ENCODE data around the gene PLXNB1.
"Not testable (repeated sequence)": the region's sequence is repeated elsewhere in the genome, so short reads cannot be mapped to it uniquely, and the experiment has no call there.

The PLXNB1 gene, protein sequence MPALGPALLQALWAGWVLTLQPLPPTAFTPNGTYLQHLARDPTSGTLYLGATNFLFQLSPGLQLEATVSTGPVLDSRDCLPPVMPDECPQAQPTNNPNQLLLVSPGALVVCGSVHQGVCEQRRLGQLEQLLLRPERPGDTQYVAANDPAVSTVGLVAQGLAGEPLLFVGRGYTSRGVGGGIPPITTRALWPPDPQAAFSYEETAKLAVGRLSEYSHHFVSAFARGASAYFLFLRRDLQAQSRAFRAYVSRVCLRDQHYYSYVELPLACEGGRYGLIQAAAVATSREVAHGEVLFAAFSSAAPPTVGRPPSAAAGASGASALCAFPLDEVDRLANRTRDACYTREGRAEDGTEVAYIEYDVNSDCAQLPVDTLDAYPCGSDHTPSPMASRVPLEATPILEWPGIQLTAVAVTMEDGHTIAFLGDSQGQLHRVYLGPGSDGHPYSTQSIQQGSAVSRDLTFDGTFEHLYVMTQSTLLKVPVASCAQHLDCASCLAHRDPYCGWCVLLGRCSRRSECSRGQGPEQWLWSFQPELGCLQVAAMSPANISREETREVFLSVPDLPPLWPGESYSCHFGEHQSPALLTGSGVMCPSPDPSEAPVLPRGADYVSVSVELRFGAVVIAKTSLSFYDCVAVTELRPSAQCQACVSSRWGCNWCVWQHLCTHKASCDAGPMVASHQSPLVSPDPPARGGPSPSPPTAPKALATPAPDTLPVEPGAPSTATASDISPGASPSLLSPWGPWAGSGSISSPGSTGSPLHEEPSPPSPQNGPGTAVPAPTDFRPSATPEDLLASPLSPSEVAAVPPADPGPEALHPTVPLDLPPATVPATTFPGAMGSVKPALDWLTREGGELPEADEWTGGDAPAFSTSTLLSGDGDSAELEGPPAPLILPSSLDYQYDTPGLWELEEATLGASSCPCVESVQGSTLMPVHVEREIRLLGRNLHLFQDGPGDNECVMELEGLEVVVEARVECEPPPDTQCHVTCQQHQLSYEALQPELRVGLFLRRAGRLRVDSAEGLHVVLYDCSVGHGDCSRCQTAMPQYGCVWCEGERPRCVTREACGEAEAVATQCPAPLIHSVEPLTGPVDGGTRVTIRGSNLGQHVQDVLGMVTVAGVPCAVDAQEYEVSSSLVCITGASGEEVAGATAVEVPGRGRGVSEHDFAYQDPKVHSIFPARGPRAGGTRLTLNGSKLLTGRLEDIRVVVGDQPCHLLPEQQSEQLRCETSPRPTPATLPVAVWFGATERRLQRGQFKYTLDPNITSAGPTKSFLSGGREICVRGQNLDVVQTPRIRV (N-terminal part only)

DNA sequence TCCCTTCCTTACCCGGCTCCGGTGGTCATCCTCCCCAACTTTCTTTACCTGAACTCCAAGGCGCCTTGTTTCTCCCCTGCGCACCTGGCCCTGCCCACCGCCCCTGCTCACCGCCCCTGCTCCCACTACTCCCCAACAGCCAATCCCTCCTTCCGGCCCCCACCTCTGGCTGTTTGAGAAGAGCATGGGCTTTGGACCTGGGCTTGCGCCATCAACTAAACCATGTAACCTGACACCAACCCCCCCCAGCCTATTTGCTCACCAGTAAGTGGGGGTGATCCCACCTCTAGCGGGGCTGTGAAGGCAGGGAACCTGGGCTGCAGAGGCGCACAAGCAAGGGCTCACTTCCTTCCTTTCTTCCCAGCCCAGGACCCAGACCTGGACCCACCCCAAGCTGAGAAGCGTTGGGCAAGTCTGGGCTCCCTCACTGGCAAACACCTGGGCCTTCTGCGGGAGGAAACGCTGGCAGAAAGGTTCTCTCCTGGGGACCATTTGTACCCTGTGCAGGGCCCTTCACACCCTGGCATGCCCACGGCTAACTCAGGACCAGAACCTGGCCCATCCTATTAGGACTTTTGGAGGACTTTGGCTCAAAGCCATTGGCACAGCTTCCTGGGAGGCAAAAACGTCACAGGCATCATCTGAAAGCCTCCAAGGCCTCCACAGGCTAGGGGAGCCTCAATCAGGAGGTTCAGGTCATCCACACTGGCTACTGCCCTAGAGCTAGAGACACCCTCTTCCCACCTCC is at the start of gene PLXNB1:
Gene PLXNB1, minus strand, starts transcription at position 127 of the 748 bp plus-strand sequence. CDS start 5,475 bp downstream, outside the sequence.
- no peak for TF ChIP-seq POLR2A (IDR thresholded peaks at IDR 0.05; ENCODE audit: low read depth, low read length)
- FAIRE-seq = no peak
- no peak for DNase-seq (ENCODE audit: insufficient read length, low spot score)

DNA sequence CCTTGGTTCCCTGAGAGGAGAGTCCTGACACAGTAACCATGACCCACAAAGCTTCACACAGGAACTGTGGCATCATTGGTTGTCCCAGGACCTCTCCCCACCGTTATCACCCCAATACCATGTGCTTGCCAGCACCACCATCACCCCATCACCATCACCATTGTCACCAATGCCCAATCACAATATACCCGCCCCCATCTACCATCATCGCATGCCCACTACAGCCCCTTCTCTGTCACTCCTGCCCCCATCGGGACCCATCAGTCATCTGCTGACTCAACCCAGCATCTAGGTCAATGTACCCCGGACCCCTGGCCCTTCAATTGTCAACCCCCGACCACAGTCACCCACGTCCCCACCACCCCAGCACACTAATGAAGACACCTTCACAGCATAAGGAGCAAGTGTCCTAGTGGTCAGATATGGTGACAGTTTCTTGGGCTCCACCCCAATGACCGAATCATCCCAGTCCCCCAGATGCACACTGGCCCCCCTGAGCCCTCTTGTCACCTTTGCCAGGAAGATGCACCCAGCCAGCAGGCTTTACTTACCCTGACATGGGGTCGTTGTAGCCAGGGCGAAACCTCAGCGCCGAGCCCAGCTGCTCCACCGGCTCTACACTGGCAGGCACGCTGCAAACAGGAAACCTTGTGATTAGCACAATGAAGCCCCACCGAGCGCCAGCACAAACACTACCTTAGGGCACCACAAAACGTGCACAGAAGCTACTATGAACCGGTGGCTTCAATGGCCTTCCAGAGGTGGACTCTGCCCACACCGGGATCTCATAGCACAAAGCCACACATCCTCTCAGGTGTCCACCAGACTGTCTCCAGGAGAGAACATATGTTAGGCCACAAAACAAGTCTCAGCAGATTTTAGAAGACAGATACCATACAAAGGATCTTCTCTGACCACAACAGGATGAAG is 49.0 kb upstream of the PLXNB1 start:
- no peak for TF ChIP-seq POLR2A (IDR thresholded peaks at IDR 0.05; ENCODE audit: low read depth, low read length)
- DNase-seq (ENCODE audit: insufficient read length, low spot score) (no peak), FAIRE-seq (no peak)

DNA sequence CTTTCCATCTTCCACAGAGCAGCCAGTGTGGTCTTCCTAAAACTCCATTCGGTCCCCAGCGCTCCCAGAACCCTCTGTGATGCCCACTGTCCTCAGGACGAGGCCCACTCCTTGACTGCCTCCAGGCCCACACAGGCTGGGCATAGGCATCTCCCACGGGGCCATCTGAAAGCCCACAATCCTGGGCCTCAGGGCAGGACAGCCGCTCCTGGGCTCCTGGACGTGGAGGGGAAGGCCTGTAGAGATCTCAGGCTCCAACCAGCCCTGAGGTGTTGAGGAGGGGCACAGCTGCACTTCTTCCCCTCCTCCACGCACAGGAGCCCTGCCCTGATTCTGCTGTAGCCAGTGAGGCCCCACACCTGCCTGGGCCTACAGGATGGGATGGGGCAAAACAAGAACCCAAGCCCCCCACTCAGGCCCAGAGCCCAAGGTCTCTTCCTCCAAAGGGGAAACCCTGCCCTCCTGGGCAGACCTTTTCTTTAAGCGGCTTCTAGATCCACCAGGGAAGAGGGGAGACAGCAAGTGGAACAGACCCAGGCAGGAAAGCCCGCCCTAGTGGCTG is 48.2 kb upstream of the PLXNB1 start:
- no peak for FAIRE-seq
- no peak for TF ChIP-seq POLR2A (IDR thresholded peaks at IDR 0.05; ENCODE audit: low read depth, low read length)
- no peak for DNase-seq (ENCODE audit: insufficient read length, low spot score)

DNA sequence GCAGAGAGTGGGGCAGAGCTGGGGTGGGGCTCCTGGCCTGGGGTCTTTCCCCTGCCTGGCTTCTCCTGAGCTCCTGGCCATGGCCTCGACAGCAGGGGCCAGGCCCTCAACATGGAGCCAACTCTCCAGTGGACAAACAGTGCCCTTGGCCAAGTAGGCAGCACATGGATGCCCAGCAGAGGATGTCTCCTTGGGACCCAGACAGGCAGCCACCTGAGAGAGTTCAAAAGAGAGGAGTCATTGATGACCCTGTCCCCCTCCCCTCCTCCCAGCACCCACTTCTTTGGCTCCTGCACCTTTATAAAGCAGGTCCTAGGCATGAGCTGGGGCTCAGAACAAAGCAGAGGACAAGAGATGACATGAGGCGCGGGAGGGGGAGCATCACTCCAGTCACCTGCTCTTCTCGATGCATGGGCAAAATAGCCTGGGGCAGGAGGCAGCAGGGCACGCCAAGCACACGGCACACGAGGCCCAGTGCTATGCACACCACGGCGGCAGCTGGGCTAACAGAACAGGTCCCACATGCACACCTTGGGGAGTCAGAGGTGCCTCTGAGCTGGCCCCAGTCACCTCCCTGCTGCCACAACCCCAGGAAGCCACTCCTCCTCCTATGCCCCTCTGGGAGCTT is 46.7 kb upstream of the PLXNB1 start:
- DNase-seq (ENCODE audit: insufficient read length, low spot score) (no peak), FAIRE-seq (no peak)
- no peak for TF ChIP-seq POLR2A (IDR thresholded peaks at IDR 0.05; ENCODE audit: low read depth, low read length)

DNA sequence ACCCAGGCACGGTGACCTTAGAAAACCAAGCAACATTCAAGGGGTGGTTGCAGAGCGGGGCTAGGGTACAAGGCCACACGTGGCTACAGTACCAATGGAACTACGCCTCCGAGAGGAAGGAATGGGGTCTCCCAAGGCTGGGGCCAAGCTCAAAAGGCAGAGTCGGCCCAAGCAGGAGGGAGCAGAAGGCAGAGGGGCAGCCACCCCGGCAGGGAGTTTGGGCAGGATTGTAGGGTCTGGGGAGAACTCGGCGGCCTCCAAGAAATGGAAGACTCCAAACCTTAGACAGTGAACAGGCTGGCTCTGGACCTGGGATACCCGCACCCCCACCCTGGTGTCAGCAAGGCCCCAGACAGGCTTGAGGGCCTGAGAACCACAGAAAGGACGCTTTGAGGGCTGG is 45.3 kb upstream of the PLXNB1 start:
- no peak for FAIRE-seq
- TF ChIP-seq POLR2A (IDR thresholded peaks at IDR 0.05; ENCODE audit: low read depth, low read length) = no peak
- no peak for DNase-seq (ENCODE audit: insufficient read length, low spot score)

DNA sequence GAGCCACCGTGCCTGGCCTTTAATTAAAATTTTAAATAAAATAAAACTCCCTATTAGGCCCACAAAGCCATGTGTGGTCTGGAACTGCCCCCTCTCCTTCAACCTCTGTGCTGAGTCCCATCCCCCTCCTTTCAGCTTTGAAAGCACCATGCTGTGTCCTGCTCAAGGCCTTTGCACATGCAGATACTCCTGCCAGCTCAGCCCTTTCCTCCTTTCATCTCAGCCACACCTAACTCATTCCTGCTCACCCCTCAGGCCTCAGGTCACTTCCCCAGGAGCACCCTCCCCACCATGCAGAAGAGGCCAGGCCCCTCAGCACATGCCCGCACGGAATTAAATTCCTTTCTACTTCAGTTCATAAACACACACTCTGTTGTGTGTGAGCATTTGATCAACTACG is 44.7 kb upstream of the PLXNB1 start:
- FAIRE-seq (no peak), DNase-seq (ENCODE audit: insufficient read length, low spot score) (no peak)
- no peak for TF ChIP-seq POLR2A (IDR thresholded peaks at IDR 0.05; ENCODE audit: low read depth, low read length)

DNA sequence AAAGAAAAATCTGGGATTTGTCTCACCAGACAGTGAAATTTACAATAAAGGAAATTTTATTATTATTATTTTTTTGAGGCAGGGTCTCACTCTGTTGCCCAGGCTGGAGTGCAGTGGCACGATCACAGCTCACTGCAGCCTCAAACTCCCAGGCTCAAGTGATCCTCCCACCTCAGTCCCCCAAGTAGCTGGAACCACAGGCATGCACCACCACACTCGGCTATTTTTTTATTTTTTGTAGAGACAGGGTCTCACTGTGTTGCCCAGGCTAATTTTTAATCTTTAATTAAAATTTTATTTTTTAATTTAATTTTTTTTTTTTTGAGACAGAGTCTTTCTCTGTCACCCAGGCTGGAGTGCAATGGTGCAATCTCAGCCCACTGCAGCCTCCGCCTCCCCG is 44.1 kb upstream of the PLXNB1 start:
- FAIRE-seq; DNase-seq (ENCODE audit: insufficient read length, low spot score): not testable (repeated sequence)

DNA sequence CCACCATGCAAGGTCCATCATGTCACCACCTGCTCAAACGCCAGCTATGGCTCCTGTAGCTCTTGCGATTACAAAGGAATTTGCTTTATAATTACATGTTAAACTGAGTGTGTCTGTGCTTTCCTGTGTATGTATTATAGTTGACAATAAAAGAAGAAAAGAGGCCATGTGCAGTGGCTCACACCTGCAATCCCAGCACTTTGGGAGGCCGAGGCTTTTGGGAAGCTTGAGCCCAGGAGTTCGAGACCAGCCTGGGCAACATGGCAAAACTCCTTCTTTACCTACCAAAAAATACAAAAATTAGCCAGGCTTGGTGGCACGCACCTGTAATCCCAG is 43.7 kb upstream of the PLXNB1 start:
- FAIRE-seq = no peak
- DNase-seq (ENCODE audit: insufficient read length, low spot score) = no peak
- TF ChIP-seq POLR2A (IDR thresholded peaks at IDR 0.05; ENCODE audit: low read depth, low read length) = no peak

DNA sequence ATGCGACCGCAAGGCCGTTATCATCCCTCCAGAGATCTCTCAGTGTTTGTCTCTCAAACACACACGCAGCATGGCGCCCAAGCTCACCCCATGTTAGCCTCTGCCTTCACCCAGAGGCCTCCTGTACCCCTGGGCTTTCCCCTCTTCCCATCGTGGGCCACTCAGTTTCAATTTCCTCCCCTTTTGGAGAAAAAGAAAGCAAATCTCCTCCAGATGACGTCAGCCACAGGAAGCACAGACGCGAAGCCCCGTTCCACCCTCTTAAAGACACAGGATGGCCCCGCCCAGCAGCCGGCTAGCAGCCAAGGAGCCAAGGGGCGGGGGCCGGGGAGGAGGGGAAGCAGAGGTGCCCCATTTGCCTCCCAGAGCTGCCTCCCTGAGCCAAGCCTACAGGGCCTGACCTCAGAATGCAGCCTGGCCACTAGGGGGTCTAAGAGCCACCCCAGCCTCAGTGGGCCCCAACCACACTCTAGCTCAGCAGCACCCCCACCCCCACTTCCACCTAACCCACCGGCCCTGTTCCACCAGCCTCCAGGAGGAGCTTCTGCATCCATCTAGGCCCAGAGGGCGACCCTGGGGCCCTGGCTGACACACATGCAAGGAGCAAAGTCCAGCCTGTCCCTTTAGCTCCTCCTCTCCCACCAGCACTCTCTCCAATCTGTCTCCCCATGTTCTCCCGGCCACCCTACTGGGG is 43.2 kb upstream of the PLXNB1 start:
- peak; percentile 10; the same call in 1 of the 2 replicates for TF ChIP-seq POLR2A (IDR thresholded peaks at IDR 0.05; ENCODE audit: low read depth, low read length)
- DNase-seq (ENCODE audit: insufficient read length, low spot score) (peak; percentile 85), FAIRE-seq (peak; percentile 60)

DNA sequence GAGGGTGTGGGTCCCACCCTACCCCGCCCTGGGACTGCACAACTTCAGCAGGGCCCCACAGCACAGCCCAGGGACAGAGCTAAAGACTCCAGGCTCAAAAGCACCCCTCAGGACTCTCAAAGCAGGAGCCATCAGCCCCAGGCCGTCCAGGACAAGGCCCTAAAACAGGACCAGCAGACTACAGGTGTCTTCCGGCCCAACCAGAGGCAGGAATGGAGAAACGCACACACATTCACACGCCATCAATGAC is 42.7 kb upstream of the PLXNB1 start:
- DNase-seq (ENCODE audit: insufficient read length, low spot score) = peak; percentile 44
- no peak for FAIRE-seq
- TF ChIP-seq POLR2A (IDR thresholded peaks at IDR 0.05; ENCODE audit: low read depth, low read length) = no peak

DNA sequence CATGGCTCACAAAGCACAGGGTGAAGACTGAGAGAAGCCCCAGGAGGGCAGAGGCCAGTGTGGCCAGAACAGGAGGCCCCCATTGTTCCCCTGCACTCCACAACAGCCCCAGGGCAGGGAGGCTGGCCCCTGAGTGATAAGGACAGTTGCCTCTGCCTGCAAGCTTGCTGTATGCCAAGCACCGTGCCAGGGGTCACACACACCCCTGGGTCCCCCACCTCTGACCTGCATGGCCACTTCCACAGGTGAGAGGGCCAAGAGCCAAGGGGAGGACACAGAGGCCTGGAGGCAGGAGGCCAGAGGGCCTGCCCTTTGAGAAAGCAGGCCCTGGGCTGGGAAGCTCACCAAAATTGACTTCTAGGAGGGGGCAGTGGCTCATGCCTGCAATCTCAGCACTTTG is 40.4 kb upstream of the PLXNB1 start:
- FAIRE-seq (no peak), DNase-seq (ENCODE audit: insufficient read length, low spot score) (no peak)
- TF ChIP-seq POLR2A (IDR thresholded peaks at IDR 0.05; ENCODE audit: low read depth, low read length) = no peak
